Germinal center (tissue), 1 donor: ENCODE measurements around the gene CLEC16A.
"Not testable (repeated sequence)": the region's sequence is repeated elsewhere in the genome, so short reads cannot be mapped to it uniquely, and the experiment has no call there.

Source experiments
- DNase-seq: peaks from one replicate; pipeline ENCODE4 v3.0.0; 2012; ENCODE audit warnings: mixed read lengths, low spot score

CLEC16A gene

DNA sequence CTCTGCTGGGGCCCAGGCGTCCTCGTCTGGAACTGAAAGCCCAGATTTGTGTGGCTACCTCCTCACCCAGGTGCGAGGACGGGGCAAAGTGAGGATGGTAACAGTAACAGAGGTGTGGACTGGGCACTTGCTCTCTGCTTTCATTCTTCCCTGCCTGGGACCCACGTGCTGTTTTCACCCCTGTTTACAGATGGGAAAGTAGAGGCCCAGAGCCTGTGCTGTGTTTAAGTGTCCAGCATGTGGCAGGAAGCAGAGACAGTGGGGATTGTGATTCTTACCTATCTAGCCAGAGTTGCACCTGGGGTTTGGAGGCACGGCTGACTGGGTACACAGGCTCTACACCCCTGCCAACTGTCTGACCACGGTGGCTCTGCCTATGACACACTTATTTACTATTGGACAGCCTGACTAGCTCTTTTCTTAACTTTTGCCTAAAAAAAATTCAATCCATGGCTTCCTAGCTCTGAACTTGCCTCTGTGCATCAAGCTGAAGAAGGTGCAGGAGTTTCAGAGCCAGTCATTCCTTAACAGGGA is 155.4 kb downstream of the CLEC16A start:
- DNase-seq: peak; percentile 64

DNA sequence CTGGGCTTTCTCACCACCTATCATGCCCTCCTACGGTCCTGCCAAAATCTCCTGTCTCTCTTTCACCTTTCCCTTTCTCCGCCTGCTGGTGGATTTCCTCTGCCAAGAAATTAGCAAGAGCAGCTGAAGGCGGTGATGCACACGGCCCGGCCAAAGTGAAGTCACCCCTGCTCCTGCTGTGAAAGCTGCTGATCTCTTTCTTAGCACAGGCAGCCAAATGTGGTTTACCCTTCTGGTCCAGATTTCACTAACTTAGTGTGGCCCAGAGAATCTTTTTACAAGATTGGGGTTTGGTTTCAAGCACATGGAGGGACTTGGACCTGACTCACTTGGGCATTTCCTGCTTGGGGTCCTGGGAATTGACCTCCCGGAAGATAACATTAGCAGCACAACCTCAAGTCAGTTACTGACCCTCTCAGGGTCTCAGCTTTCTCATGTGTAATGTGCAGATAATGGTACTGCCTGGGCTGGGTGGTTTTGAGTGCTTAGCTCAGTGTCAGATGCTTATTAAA is 155.9 kb downstream of the CLEC16A start:
- DNase-seq: peak; percentile 37

DNA sequence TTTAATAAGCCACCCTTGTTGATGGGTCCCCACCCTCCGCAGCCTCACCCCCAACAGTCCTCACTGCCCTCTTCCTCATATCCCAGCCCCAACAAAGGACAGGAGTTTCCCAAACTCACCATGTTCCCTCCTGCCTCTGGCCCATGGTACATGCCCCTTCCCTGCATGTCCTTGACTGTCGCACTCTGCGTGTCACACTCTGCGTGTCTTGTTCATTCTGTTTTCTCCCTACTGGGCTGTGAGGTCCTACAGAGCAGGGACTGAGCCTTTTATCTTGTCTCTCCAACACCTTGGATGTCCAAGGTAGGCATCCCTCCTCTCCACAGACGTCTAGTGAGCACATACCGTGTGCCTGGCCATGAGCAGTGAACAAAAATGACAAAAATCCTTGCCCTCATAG is 156.9 kb downstream of the CLEC16A start:
- DNase-seq: no peak

DNA sequence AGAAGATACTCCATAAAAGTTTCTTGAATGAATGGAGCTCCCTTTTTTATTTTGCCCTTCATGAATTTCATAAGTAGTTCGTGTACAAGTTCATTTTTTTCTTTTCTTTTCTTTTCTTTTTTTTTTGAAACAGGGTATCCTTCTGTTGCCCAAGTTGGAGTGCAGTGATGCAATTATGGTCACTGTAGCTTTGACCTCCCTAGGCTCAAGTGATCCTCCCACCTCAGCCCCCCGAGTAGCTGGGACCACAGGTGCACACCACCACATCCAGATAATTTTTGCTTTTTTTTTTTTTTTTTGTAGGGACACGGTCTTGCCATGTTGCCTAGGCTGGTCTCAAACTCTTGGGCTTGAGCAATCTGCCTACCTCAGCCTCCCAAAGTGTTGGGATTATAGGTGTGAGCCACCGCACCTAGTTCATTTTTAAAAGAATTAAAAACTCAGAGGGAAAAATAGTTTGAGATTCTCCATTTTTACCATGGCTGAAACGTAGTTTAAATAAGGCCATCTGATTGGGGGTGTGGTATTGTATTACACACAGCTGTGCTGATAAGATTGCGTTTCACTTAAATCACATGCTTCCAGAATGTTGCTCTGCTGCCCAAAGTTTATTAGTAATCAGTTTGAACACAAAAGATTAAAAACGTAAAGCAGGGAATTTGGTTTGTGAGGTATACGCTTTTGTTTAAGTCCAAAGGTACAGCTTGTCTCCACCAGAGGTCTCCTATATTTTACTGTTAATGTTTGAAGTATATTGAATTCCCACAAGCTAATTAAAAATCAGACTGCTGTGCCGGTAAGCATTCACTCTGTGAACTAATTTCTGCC is 157.5 kb downstream of the CLEC16A start:
- no peak for DNase-seq

DNA sequence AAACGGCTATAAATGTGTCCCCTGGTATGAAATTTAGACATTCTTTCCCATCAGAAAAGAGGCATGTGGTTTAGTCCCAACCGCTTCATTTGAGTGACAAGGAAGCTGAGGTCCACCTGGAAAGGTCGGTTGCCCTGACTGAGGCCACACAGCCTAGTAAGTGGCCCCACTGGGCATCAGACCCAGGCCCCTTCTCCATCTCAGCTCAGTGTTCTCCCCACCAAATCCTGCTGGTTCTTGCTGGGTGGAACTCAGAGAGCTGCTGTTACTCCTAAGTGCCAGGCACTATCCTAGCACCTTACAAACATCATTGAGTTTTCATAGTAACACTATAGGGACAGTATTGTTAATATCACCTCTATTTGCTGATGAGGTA is 158.1 kb downstream of the CLEC16A start:
- DNase-seq: no peak

DNA sequence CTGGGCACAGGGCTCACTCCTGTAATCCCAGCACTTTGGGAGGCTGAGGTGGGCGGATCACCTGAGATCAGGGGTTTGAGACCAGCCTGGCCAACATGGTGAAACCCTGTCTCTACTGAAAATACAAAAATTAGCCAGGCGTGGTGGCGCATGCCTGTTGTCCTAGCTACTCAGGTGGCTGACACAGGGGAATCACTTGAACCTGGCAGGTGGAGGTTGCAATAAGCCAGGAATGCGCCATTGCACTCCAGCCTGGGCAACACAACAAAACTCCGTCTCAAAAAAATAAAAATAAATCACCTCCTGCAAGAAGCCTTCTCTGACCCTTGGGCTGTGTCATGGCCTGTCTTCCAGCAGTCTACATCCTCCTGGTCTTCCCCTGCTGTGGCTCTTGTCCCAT is 158.9 kb downstream of the CLEC16A start:
- not testable (repeated sequence) for DNase-seq

DNA sequence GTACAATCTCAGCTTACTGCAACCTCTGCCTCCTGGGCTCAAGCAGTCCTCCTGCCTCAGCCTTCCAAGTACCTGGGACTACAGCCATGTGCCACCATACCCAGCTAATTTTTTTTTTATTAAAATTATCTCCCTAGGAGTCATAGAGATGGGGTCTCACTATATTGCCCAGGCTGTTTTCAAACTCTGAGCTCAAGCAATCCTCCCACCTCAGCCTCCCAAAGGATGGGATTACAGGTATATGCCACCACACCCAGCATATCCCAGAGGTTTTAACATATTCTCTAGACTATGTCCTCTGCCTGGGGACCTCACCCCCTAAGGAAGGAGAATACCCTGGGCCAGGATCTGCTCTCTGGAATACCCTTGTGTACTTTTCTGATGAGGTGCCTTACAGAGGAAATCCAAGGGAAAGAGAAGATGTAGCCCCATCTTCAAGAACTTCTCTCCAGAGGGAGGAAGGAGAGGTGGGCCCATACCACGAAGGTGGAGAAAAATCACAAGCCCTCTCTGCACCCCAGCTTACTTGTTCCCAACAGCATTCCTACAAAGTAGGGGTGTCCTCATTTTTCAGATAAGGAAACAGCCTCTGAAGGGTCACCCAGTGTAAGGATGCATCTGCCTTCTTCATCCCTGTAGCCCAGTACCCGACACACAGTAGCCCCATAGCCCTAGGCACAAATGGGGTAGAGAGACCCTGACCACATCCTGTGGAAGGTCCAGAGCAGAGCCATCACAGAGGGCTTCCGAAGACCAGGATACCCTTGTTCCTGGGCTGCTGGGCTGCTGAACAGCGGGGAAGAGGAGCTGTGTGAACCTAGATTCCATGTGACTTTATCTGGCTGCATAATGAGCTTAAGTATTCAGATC is 160.0 kb downstream of the CLEC16A start:
- peak; percentile 19 for DNase-seq

DNA sequence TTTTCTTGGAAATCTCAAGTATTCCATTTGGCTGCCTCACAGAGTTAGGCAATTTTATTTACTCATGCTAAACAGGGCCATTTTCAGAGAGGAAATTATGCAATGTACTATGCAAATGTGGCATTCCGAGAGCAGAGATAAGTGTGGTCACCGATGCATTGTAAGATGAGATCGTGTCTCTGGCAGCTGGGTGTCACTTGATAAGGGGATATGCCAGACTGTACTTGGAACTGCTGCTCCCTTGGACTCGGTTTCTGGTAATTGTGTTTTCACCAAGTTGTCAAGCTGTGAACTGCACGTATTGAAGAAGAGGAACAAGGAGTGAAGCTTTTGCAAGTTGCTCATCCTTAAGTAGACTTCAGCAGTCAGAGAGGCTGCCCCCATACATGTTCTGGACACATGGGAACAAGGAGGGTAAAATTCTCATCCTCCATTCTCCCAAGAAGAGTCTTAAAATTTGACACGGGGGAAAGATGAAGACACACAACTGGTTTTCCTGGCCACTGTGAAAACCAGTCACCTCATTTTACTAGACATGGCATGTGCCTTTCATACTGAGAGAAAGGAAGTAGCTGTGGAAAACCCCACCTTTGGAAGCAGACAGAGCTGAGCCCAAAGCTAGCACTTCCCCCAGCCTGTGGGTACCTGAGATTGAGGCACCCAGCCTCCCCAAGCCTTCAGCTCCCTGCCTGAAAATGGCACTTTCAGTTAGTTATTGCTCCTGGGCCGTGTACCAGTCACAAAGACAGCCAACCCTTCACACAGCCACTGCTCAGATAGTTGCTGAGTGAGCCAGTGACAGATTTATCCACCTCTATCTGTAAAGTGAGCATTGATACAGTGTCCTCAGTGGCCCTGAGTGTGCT is 160.9 kb downstream of the CLEC16A start:
- peak; percentile 85 for DNase-seq

DNA sequence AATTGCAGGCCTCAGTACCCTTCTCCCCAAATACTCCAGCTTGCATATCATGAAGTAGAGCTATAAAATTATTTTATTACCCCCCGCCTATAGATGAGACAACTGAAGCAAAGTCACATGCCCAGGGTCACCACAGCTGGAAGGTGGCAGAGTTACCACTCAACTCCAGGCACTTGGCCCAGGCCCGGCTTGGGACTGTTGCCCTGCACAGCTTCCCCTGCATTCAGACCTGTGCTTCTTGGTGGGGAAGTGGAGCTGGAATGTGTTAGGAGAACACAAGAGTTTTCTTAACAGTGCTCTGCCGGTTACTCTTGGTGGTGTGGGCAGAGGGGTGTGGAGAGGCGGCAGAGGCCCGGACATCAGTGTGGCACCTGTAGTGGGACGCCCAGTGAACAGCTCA is 162.4 kb downstream of the CLEC16A start:
- DNase-seq: no peak

DNA sequence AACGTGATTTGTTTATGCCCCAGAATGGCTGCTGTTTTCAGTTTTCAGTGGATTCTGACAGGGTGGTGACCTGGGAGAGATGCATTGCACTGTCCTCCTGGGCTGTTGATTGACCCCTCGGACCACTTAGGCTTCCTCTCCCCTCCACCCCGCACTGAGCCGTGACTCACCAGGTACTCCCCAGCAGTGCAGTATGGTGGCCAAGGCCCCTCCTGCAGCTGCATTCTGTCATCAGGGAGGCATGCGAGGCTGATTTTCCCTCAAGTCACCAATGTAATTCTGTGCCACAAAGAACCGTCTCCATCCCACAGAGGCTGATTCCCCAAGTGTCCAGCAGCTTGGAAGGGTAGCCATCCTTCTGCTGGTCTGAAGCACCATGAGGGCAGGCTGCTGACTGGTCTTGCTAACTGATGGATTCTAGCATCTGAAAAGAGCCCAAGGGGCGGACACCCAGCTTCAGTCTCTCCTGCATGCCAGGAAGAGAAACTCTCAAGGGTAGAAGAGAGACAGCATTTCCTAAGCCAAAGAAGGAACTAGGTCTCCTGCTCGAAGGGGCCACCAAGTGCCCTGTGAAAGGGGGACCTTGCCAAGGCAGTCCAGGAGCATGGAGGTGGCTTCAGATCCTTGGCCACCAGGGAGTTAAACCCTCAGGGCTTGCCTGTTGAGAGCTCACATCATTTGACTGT is 163.6 kb downstream of the CLEC16A start:
- no peak for DNase-seq

DNA sequence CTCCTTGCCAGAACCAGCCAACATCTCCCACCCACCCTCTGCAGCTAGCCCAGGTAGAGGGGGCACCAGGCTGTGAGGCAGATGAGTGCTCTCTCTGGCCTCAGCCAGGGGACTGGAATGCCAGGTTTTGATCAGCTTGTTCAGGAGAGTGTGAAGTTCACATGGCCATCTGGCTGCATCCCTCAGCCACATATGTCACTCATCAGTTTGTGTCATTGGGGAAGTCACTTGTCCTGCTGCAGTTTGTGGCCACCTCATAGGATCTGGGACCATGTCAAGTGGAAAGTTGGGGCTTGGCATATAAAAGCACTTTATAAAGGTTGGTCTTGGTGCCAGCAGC is 164.1 kb downstream of the CLEC16A start:
- no peak for DNase-seq

DNA sequence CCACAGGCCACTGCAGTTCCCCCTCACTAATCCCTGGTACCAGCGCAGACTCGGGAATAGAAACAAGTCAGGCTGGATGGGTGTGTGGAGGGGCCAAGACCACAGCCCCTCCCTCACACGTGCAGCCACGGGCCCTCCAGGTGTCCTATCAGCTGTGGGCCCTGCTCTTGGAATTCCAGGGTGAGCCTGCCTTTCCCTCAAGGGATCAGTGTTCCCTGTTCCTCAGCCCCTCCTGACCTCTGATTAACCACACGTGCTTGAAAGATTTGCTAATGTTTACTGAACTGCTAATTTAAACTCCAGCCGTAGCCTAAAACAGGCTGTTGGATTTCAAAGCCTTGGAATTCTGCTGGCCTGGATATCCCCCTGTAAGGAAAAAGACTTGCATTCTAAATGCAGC is 165.2 kb downstream of the CLEC16A start:
- DNase-seq: no peak

DNA sequence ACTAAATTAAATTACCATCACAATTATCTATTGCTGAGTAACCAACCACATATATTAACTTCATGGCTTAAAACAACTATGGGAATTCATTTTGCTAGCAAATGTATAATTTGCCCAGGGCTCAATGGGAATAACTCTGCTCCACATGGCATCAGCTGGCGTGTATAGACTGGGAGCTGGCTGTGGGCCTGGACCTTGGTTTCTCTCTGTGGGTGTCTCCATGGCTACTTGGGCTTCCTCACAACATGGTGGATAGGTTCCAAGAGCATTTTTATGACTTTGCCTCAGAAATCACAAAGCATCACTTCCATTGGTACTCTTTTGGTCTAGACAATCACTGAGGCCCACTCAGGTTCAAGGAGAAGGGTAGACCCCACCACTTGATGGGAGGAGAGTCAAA is 166.8 kb downstream of the CLEC16A start:
- DNase-seq: no peak

DNA sequence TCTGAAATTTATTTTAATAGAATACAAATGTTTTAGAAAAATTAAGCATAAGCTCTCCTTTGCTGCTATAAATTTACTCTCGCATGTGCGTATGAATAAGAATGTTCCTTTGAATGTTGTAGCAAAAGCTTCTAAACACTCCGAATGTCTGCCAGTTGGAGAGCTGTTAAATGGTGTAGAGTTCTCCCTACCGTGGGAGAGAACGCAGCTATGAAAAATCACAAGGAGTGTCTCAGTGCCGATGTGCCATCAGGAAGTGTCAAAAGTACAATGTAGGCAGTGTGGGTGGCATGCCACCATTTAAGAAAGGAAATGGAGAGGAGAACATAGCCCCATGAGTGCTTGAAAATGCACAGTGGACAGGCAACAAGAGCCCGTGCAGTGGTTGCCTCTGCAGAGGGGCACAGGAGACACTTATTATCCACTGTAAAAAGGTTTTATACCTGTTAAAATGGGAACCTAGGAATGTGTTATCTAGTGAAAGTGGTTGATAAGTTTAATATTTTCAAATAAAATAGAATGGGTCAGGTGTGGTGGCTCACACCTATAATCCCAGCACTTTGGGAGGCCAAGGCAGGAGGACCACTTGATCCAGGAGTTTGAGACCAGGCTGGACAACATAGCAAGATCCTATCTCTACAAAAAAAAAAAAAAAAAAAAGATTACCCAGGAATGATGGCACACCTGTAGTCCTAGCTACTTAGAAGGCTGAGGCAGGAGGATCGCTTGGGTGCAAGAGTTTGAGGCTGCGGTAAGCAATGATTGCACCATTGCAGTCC is 167.7 kb downstream of the CLEC16A start:
- no peak for DNase-seq

DNA sequence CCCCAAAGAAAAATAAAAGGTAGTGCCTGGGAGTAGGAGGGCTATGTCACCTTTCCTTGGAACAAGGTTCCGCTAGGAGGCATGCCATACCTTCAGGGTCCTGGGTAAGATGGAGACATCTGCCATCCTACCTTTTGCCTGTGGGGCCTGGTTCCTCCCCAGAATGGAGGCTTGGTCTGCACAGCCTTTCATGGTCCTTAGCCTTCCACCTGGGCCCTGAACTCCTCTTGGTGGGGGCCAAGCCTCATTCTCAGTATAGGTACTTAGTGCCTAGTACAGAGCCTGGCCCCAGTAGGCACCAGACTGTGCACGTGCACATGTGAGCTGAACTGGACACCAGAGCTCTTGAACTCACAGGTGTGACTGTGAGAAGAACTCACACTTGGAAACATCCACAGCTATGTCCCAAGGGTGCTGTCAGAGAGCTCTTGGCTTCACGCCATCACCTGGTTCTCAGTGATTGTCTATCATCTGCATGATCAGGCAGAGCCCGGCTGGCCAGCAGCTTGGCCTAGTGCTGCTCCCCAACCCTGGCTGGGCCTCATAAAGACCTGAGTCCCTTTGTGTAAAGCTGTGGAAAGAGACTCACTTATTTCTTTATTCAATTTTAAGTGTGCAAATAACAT is 168.5 kb downstream of the CLEC16A start:
- DNase-seq: no peak

DNA sequence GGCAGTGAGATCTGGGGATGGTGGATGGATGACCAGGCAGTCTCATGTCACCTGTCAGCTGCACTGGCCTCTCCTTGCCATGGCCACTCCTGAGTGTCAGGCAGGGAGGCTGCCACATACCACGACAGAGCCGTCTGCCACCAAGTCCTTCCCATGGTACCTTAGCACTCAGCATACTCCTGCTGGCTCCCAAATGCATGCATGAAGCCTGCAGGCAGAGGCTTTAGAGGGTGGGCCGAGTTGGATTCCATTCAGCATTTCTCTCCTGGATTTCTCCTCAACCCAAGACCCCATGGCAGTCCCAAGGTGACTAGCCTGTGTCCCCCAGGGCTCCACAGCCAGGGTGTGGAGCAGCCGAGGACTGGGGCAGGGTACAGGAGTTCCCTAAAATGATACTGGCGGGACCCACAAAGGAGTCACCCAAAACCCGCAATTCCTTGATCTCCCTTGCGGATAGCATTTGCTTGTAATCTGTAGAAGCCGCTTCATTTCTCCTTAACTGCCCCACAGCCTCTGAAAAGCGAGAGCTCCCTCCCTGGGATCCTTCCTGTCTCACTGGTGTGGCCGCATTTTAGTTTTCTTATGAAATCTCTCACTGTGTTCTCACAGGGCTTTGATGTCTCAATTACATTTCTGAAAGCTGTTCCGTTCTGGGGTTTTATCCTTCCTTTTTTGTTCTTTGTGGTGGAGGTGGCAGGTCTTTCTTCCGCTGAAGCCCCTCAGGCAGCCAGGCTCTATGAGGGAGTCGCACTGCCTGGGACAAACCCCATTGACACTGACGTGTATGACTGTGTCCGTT is 170.2 kb downstream of the CLEC16A start:
- DNase-seq: no peak

DNA sequence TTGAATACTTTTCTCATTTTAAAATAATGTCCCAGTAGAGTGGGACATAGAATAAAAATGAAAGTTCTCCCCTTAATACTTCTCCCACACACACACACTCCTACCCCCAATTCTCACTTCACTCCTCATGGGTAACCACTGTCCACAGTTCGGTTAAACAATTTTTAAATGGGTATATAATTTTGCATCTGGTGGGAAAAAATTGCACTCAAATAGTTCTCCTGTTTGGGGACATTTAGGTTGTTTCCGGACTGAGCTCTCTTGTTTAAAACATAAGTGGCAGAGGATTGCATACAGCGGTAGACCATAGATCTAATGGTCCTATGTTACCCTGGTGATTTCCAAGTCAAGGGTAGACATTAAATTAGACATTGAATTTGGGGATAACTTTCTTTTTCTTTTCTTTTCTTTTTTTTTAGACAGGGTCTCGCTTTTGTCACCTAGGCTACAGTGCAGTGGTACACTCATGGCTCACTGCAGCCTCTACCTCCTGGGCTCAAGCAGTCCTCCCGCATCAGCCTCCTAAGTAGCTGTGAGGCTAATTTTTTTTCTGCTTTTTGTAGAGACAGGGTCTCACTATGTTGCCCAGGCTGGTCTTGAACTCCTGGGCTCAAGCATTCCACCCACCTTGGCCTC is 173.3 kb downstream of the CLEC16A start:
- no peak for DNase-seq

DNA sequence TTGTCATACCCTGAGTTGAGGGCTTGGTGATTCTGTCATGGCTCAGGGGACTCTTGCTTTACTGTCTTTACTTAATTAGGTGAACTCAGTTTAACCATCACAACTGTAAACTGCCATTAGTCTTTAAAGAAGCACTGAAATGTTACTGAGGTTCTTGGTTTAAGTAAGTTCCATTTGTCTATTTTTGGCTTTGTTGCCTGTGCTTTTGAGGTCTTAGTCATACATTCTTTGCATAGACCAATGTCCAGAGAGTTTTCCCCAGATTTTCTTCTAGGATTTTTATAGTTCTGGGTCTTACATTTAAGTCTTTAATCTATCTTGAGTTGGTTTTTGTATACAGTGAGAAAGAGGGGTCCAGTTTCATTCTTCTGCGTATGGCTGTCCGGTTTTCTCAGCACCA is 174.1 kb downstream of the CLEC16A start:
- no peak for DNase-seq
